ENCODE data around the gene RNF31.
"Not testable (repeated sequence)": the region's sequence is repeated elsewhere in the genome, so short reads cannot be mapped to it uniquely, and the experiment has no call there.

Gene RNF31

GRCh38 chr14:24184104-24184970 is 37.0 kb downstream of the RNF31 start:
- DNase-seq = no peak

- no peak for DNase-seq
Measured at GRCh38 chr14:24185026-24185425, 37.7 kb downstream of the RNF31 start.

- no peak for DNase-seq
Measured at GRCh38 chr14:24185741-24186140, 38.4 kb downstream of the RNF31 start.

- DNase-seq = no peak
Measured at GRCh38 chr14:24186831-24187538, 39.7 kb downstream of the RNF31 start.

- no peak for DNase-seq
Measured at GRCh38 chr14:24187539-24187915, 40.2 kb downstream of the RNF31 start.

- peak; percentile 99 for DNase-seq
Measured at GRCh38 chr14:24188251-24189058, 41.2 kb downstream of the RNF31 start, which contains the start of gene IPO4. IPO4 (minus strand) TSS chr14:24188816; CDS start chr14:24188787, 29 bp downstream.

GRCh38 chr14:24189059-24189375 is 41.7 kb downstream of the RNF31 start:
- DNase-seq = no peak

- DNase-seq = no peak
Measured at GRCh38 chr14:24189460-24189859, 42.2 kb downstream of the RNF31 start.

- DNase-seq = no peak
Measured at GRCh38 chr14:24190416-24190815, 43.1 kb downstream of the RNF31 start.

GRCh38 chr14:24192933-24193332 is 45.6 kb downstream of the RNF31 start:
- no peak for DNase-seq

- no peak for DNase-seq
Measured at GRCh38 chr14:24194186-24194872, 47.0 kb downstream of the RNF31 start.

GRCh38 chr14:24194873-24195185 is 47.5 kb downstream of the RNF31 start:
- peak; percentile 17 for DNase-seq

- peak; percentile 93 for DNase-seq
Measured at GRCh38 chr14:24195186-24196070, 48.1 kb downstream of the RNF31 start, which contains the start of gene TM9SF1. TM9SF1 (minus strand) TSS chr14:24195441; CDS start chr14:24195019, 422 bp downstream.

GRCh38 chr14:24196071-24197055 is 49.1 kb downstream of the RNF31 start:
- peak; percentile 63 for DNase-seq

- peak; percentile 54 for DNase-seq
Measured at GRCh38 chr14:24197056-24197450, 49.8 kb downstream of the RNF31 start.

- DNase-seq = no peak
Measured at GRCh38 chr14:24198814-24199524, 51.7 kb downstream of the RNF31 start.

- DNase-seq = not testable (repeated sequence)
Measured at GRCh38 chr14:24202538-24202937, 55.2 kb downstream of the RNF31 start.

- not testable (repeated sequence) for DNase-seq
Measured at GRCh38 chr14:24203249-24203886, 56.1 kb downstream of the RNF31 start.
